HepG2 (cell line): ENCODE data around the gene DHX30. TPM values are rescaled to one million over a fixed set of nuclear protein-coding genes. Genes with fewer than 3 reads are reported as not detected.
A peak's percentile ranks its signal among the peaks of the same experiment; 100 is the strongest.

Experiments used
- ADNP ChIP-seq: sonication (generic); formaldehyde crosslinking; IDR thresholded peaks from 2 replicates; pipeline ENCODE4 v1.4.0; 2020; ENCODE audit warnings: missing genetic modification reagents
- ATF7-NPFF ChIP-seq: sonication (generic); formaldehyde crosslinking; IDR thresholded peaks from 2 replicates; pipeline ENCODE4 v1.8.1; 2023; ENCODE audit warnings: mild to moderate bottlenecking, low read depth, missing genetic modification reagents, moderate library complexity
- E2F1 ChIP-seq: sonication (generic); formaldehyde crosslinking; IDR thresholded peaks from 2 replicates; pipeline ENCODE4 v1.5.0; 2020; ENCODE audit warnings: missing genetic modification reagents
- HNRNPH1 ChIP-seq: fragments of 200-400 bp; formaldehyde crosslinking; optimal IDR thresholded peaks from 2 replicates; pipeline ENCODE3; 2017; ENCODE audit warnings: mild to moderate bottlenecking, low read depth, low read length
- KAT8 ChIP-seq: IDR thresholded peaks from 2 replicates; pipeline ENCODE4 v1.6.1; 2016; ENCODE audit warnings: missing genetic modification reagents, missing compliant biosample characterization
- POLR2G ChIP-seq: fragments of 200-400 bp; formaldehyde crosslinking; IDR thresholded peaks from 2 replicates; pipeline ENCODE4 v1.6.1; 2018; ENCODE audit warnings: mild to moderate bottlenecking, low read depth, low read length, moderate library complexity
- SNAPC4 ChIP-seq: sonication (generic); formaldehyde crosslinking; IDR thresholded peaks from 2 replicates; pipeline ENCODE4 v1.4.0; 2020; ENCODE audit warnings: mild to moderate bottlenecking, missing genetic modification reagents
- SP2 ChIP-seq: sonication (generic); formaldehyde crosslinking; IDR thresholded peaks from 2 replicates; pipeline ENCODE4 v1.5.1; 2020; ENCODE audit warnings: mild to moderate bottlenecking, missing genetic modification reagents
- ZFP90 ChIP-seq: sonication (generic); formaldehyde crosslinking; IDR thresholded peaks from 2 replicates; pipeline ENCODE4 v1.8.0; 2022; ENCODE audit warnings: missing genetic modification reagents, mild to moderate bottlenecking, inconsistent platforms, borderline replicate concordance
- ZNF605 ChIP-seq: sonication (generic); formaldehyde crosslinking; IDR thresholded peaks from 2 replicates; pipeline ENCODE4 v1.8.0; 2022; ENCODE audit warnings: mild to moderate bottlenecking, missing genetic modification reagents
- polyA plus RNA-seq, 8 experiments: library from polyadenylated mRNA; depleted of rRNA in 3 of 8; stranded (reverse) in 7 of 8; unstranded in 1 of 8; fragments of >200 nt; fragmentation: Illumina TruSeq in 4 of 8; extraction: Trizol in 4 of 8; gene quantifications; 2 replicates each; pipeline versions ENCODE4 v1.2.1 to v1.2.3, GENCODE V29; 2011 to 2016; ENCODE audit warnings: low read depth in 4 of 8, missing spikeins in 1 of 8, mixed read lengths in 1 of 8; ENCODE audit not compliant: insufficient read depth in 1 of 8
- total RNA-seq, 5 experiments: library from RNA; depleted of rRNA; stranded (reverse); fragments of >200 nt; fragmentation: Illumina TruSeq; extraction: Trizol; gene quantifications; 2 replicates each; pipeline ENCODE4 v1.2.3, GENCODE V29; 2016; ENCODE audit warnings: low read depth in 1 of 5
- TF ChIP-seq, protein P1 (sequence below): sonication (generic); formaldehyde crosslinking; conservative IDR thresholded peaks from 2 replicates; pipeline ENCODE4 v1.8.0; 2022; ENCODE audit warnings: mild to moderate bottlenecking, moderate library complexity, missing genetic modification reagents

Gene DHX30
- total and polyA plus RNA-seq, 2 of the 13 experiments (the other 11 are each of a cell fraction or from before 2014, with no cell fraction given): 30.6 to 59.4 TPM

DNA sequence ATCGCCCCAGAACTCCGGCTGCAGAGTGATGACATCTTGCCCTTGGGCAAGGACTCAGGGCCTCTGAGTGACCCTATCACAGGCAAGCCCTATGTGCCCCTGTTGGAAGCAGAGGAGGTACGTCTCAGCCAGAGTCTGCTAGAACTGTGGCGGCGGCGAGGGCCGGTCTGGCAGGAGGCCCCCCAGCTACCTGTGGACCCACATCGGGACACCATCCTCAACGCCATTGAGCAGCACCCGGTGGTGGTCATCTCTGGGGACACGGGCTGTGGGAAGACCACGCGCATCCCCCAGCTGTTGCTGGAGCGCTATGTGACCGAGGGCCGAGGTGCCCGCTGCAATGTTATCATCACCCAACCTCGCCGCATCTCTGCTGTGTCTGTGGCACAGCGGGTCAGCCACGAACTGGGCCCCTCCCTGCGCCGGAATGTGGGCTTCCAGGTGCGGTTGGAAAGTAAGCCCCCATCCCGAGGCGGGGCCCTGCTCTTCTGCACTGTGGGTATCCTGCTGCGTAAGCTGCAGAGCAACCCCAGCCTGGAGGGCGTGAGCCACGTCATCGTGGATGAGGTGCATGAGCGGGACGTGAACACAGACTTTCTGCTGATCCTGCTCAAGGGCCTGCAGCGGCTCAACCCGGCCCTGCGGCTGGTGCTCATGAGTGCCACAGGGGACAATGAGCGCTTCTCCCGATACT is 43.4 kb downstream of the DHX30 start (continued):
- TF ChIP-seq E2F1 (CRISPR knock-in tag) (no peak), HNRNPH1 (no peak), ZNF605 (CRISPR knock-in tag) (no peak), POLR2G (0 out of 2 replicates have a peak, but pooled peaks have one; percentile 17), SP2 (CRISPR knock-in tag) (no peak), ATF7-NPFF (CRISPR knock-in tag) (no peak), SNAPC4 (CRISPR knock-in tag) (no peak), KAT8 (no peak), ZFP90 (no peak), ADNP (no peak)
- TF ChIP-seq, protein P1, sequence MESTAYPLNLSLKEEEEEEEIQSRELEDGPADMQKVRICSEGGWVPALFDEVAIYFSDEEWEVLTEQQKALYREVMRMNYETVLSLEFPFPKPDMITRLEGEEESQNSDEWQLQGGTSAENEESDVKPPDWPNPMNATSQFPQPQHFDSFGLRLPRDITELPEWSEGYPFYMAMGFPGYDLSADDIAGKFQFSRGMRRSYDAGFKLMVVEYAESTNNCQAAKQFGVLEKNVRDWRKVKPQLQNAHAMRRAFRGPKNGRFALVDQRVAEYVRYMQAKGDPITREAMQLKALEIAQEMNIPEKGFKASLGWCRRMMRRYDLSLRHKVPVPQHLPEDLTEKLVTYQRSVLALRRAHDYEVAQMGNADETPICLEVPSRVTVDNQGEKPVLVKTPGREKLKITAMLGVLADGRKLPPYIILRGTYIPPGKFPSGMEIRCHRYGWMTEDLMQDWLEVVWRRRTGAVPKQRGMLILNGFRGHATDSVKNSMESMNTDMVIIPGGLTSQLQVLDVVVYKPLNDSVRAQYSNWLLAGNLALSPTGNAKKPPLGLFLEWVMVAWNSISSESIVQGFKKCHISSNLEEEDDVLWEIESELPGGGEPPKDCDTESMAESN: no peak
